Muscle layer of colon (tissue), 2 donors: Measurements from ENCODE around the gene RNF182.

ENCODE experiments used
- H3K27ac ChIP-seq: one replicate; pipeline ENCODE4 v1.7.0; 2013; ENCODE audit warnings: low read depth, mild to moderate bottlenecking, low read length, moderate library complexity
- H3K27me3 ChIP-seq, 2 donors: one replicate each; pipeline ENCODE4 v1.7.0; 2013; ENCODE audit warnings: low read length in 2 of 2, mild to moderate bottlenecking in 2 of 2; ENCODE audit not compliant: insufficient read depth in 2 of 2, control insufficient read depth in 1 of 2
- H3K36me3 ChIP-seq: one replicate; pipeline ENCODE4 v1.7.0; 2013; ENCODE audit warnings: mild to moderate bottlenecking, low read length; ENCODE audit not compliant: insufficient read depth
- H3K4me1 ChIP-seq: one replicate; pipeline ENCODE4 v1.7.0; 2013; ENCODE audit warnings: mild to moderate bottlenecking, low read length; ENCODE audit not compliant: insufficient read depth
- H3K4me3 ChIP-seq, 2 donors: one replicate each; pipeline ENCODE4 v1.7.0; 2013; ENCODE audit warnings: low read length in 2 of 2, low read depth in 1 of 2, mild to moderate bottlenecking in 1 of 2, moderate library complexity in 1 of 2
- H3K9ac ChIP-seq: one replicate; pipeline ENCODE4 v1.7.0; 2013; ENCODE audit warnings: low read length
- H3K9me3 ChIP-seq: one replicate; pipeline ENCODE4 v1.7.0; 2013; ENCODE audit warnings: mild to moderate bottlenecking, low read length
- donor health status: abdominal sarcoma.
- donor health status: Adenocarcinoma of cecum.

The RNF182 gene

DNA sequence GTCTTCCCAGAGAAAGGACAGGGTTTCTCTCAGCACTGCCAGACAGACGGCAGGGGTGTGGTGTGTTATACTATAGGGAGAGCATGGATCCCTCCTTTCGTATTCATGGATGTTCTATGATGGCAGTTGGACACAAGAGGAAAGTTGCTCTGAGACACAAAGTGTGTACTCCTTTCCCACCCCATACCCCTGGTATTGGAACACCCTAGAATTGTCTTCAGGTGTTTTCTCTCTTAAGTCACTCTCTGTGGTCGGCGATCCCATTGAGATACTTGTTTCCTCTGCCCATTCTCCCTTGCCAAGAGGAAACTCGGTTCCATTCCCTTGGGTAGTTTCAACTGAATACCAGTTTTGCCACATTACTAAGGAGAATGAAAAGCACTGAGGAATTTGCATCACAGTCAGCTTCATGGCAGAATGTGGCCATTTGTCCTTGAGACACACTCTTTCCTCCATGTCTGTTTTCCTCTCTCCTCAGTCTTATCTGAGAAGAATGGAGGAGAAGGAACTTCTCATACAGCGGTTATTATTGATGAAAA is 53.4 kb downstream of the RNF182 start:
- H3K27me3 ChIP-seq: no peaks in the 10 kb centered on the region
- no peak overlapping the region for H3K9ac ChIP-seq
- no peak overlapping the region for H3K4me3 ChIP-seq
- H3K4me1 ChIP-seq: no peaks in the 10 kb centered on the region
- no peaks in the 10 kb centered on the region for H3K9me3 ChIP-seq
- H3K27ac ChIP-seq: no peak overlapping the region
- no peaks in the 10 kb centered on the region for H3K36me3 ChIP-seq

DNA sequence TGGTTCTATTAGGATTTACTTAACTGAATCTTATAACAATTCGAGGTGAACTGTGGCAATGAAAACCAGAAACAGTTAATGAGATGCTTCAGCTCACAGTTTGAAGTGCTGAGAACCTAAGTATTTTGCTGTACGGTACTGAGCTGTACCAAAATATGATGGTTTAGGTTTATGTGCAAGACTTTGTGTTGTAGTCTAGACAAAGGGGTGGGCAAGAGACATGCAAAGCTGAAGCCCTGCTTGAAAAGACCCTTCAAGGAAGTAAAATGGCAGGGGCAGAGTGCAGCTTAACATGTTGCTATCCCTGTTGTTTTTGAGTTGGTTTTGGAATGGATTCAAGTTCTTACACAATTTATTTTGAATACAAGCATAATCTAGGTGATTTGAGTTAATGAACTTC is 54.0 kb downstream of the RNF182 start:
- Histone ChIP-seq H3K27me3 (no peaks in the 10 kb centered on the region), H3K4me1 (no peaks in the 10 kb centered on the region), H3K4me3 (no peak overlapping the region), H3K36me3 (no peaks in the 10 kb centered on the region), H3K9me3 (no peaks in the 10 kb centered on the region), H3K9ac (no peak overlapping the region), H3K27ac (no peak overlapping the region)

DNA sequence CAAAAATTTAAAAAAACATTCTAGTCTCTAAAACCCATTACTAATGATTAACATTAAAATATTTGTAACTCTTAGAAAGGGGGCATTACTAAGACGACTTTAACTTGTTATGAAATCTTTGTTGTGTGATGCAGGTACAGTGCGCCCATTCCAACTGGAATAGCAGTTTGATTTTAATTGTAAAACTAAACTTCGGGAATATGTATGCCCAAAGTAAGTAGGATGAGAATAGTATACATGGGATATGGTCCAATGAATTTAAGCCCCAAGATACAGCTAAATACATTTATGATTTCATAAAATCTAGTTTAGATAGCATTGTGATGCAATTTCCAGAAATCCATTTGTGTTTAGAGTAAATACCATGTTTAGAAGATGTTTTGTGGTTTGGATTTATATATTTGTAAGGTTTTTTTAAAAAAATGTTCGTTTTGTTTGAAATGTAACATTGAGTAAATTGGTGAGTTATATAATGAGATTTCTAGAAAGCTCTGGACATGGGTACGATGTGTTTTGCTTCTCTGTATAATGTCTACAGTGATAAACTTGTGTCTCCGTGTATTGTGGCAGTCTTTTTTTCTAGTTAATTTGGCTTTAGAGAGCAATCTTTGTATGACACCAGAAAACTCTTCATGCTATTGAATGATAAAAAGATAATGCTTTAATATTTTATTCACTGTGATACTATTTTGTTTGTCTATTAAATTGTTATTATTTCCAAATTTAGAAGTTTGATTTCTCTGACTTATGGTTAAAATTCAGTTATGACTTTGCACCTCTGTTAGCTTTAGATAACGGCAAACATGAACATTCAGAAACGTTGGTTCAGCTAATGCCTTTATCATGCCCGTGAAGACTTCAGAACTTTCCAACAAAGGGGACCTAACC is 54.8 kb downstream of the RNF182 start:
- Histone ChIP-seq H3K4me1 (no peaks in the 10 kb centered on the region), H3K9me3 (no peaks in the 10 kb centered on the region), H3K9ac (no peak overlapping the region), H3K4me3 (no peak overlapping the region), H3K27me3 (no peaks in the 10 kb centered on the region), H3K27ac (no peak overlapping the region), H3K36me3 (no peaks in the 10 kb centered on the region)

DNA sequence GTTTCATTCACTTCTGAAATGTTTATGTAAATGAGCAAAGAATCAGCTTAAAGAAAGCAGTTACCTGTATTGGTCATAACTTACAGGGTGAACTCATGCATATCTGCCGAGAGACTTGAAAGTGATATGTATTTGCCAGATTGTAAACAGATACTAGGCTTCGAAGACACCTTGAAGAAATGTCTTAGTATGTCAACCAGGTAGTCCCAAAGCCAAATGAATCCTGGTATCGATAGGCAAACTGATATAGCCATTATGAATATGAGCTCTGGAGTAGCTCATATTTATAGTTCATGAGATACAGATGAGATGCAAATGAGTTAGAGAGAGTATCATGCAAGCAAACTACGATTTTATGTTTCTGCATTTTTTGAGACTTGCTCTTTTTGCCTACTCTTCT is 55.8 kb downstream of the RNF182 start:
- Histone ChIP-seq H3K4me3 (no peak overlapping the region), H3K27ac (no peak overlapping the region), H3K27me3 (no peaks in the 10 kb centered on the region), H3K9me3 (no peaks in the 10 kb centered on the region), H3K4me1 (no peaks in the 10 kb centered on the region), H3K9ac (no peak overlapping the region), H3K36me3 (no peaks in the 10 kb centered on the region)

DNA sequence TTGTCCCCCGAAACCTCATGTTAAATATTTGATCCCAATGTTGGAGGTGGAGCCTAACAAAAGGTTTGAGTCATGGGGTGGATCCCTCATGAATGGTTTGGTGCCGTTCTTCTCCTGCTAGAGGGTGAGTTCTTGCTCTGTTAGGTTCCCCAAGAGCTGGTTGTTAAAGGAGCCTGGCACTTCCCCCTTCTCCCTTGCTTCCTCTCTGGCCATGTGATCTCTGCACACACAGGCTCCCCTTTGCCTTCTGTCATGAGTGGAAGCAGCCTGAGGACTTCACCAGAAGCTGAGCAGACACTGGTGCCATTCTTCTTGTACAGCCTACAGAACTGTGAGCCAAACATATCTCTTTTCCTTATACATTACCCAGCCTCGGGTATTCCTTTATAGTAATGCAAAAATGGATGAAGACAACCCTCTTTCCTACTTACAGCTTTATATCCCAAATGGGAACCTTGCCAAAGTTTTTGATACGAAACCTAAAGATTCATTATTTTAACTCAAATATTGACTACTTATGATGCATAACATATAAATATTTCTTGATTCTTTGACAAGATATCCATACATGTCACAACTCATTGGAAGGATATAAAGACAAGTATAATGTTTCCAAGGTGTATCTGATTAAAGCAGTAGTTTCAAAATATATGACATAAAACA is 61.0 kb downstream of the RNF182 start:
- Histone ChIP-seq H3K4me3 (no peak overlapping the region), H3K9ac (no peak overlapping the region), H3K36me3 (no peaks in the 10 kb centered on the region), H3K4me1 (no peaks in the 10 kb centered on the region), H3K27ac (no peak overlapping the region), H3K27me3 (peaks cover 0 to 6% of the 10 kb centered on the region in 2 donors), H3K9me3 (no peaks in the 10 kb centered on the region)

DNA sequence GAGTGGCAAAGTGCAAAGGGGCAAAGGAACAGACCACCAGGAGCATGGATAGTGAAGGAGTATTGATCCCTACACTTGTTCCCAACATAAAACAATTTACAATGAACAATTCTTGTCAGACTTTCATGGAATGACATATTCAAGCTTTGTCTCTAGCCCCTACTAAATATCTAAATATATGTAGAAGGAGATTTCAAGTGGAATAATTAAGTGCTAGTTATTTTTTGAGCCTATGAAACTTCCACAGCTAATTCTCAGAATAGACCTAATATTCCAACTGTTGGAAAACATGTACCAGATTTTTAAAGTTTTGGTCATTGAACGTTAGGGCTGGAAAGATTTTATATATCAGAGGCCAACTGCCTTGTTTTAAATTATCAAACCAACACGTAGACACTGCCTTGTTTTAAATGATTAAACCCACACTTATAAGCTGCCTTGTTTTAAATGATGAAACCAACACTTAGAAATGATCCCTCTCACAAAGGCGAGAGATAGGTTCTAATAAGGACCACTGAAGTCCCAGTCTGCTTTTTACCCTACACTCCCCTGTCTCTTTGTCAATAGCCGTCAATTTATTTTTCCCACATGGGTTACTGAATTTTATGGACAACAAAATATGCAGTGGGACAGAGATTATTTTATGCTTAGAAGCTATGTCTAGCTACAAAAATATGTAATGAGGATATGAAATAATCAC is 62.1 kb downstream of the RNF182 start:
- Histone ChIP-seq H3K4me3 (no peak overlapping the region), H3K27me3 (peaks cover 0 to 6% of the 10 kb centered on the region in 2 donors), H3K27ac (no peak overlapping the region), H3K9me3 (no peaks in the 10 kb centered on the region), H3K4me1 (no peaks in the 10 kb centered on the region), H3K36me3 (no peaks in the 10 kb centered on the region), H3K9ac (no peak overlapping the region)

DNA sequence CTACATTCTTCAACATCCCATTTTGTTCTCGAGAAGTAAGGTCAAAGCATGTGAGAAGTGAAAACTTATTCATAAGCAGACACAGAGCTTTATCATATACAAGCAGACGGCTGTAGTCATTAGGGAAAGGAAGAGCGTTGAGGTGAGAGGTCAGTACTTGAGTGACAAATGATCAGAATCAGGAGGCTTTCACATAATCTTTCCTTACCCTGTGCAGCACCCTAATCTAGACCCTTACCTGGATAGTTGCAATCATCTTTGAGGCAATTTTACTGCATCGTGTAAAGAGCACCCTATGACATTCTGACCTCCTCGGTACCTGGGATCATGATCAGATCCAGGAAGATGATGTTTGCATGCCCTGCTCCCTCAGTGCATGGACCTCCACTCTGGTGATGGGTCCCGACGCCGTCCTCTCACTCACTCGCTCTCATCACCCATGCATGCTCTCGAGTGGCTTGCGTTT is 62.7 kb downstream of the RNF182 start:
- H3K27ac ChIP-seq: no peak overlapping the region
- no peaks in the 10 kb centered on the region for H3K9me3 ChIP-seq
- H3K36me3 ChIP-seq: no peaks in the 10 kb centered on the region
- no peak overlapping the region for H3K4me3 ChIP-seq
- H3K4me1 ChIP-seq: no peaks in the 10 kb centered on the region
- peaks cover 0 to 6% of the 10 kb centered on the region in 2 donors for H3K27me3 ChIP-seq
- H3K9ac ChIP-seq: no peak overlapping the region

DNA sequence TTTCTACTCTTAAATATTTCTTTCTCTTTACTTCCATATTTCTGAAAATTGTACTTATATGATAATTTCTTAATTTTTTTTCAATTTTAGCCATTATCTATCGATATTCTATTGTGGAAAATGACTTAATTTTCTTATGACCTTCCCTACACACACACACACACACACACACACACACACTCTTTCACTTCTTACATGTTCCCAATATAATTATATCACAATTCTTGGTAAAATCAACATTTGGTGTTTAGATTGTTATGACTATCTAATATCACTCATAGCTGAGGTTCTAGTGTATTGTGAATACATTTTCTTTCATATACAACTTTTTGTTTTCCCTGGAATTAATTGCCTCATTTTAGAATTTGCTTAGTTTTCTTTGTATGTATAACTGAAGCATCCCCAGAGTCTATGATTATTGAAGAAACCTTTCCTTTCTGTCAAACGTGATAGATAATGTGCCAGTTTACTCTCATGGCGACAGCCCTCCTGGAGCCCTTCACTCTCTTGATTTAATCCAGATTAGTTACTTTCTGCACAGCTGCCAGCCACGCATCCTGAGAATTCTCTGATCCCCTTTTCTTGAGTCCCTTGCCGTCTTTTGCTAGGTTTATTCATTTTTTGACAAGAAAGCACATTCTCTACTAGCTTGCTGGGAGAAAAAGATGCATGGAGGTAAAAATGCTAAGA is 63.4 kb downstream of the RNF182 start:
- H3K4me3 ChIP-seq: no peak overlapping the region
- H3K4me1 ChIP-seq: no peaks in the 10 kb centered on the region
- no peaks in the 10 kb centered on the region for H3K9me3 ChIP-seq
- peaks cover 0 to 6% of the 10 kb centered on the region in 2 donors for H3K27me3 ChIP-seq
- H3K36me3 ChIP-seq: no peaks in the 10 kb centered on the region
- H3K27ac ChIP-seq: no peak overlapping the region
- no peak overlapping the region for H3K9ac ChIP-seq

DNA sequence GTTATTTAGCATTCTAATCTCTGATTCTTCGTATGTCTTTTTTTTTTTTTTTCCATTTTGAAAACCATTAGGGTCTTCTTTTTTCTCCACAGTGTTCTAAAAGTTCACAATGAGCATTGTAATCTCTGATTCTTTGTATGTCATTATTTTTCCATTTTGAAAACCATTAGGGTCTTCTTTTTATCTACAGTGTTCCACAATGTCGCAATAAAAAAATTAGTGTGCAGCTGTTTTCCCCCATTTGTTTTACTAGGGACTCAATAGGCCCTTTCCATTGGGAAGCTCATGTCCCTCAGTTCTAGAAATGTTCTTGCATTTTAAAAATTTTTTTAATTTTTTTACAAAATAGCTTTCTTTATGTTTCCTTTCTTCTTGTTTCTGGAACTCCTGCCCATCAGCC is 64.2 kb downstream of the RNF182 start:
- no peaks in the 10 kb centered on the region for H3K4me1 ChIP-seq
- no peaks in the 10 kb centered on the region for H3K9me3 ChIP-seq
- H3K9ac ChIP-seq: no peak overlapping the region
- H3K27me3 ChIP-seq: peaks cover 0 to 6% of the 10 kb centered on the region in 2 donors
- no peak overlapping the region for H3K4me3 ChIP-seq
- H3K36me3 ChIP-seq: no peaks in the 10 kb centered on the region
- H3K27ac ChIP-seq: no peak overlapping the region

DNA sequence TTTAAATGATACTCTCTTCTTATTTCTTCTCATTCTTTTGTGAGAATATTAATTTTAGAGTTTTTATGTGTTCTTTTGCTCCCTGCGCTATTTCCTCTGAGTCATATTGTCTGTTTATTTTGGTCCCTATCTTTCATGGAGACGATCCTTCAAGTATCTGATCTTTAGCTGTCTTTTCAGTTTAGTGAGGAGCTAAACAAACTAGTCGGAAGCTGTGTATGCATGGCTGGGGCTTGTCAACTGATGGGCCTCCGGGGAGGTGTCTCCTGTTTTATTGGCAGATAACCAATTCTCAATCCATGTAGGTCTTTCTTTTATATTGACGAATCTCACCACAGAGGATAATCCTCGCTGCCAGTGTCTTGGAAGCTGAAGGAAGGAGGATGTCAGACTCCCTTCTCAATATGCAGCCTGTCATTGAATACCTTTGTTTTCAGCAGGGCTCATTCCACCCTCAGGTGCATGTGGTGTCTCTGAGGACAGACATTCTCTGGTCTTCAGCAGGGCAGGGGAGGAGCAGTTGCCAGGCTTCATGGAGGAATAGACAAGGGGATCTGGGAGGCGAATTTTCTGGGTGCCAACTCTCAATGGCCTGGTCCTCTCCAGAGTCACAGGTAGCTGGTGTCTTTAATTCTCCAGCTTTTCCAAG is 64.9 kb downstream of the RNF182 start:
- Histone ChIP-seq H3K9me3 (no peaks in the 10 kb centered on the region), H3K4me3 (no peak overlapping the region), H3K27me3 (peaks cover 0 to 6% of the 10 kb centered on the region in 2 donors), H3K36me3 (no peaks in the 10 kb centered on the region), H3K4me1 (no peaks in the 10 kb centered on the region), H3K27ac (no peak overlapping the region), H3K9ac (no peak overlapping the region)
